ENCODE results near the gene HPCAL1. TPM values are rescaled to one million over a fixed set of nuclear protein-coding genes. Genes with fewer than 3 reads are reported as not detected.

The HPCAL1 gene
- total RNA-seq, 2 donors from 2014 or later, result 64.5 to 85.7 TPM

- H3K9me3 ChIP-seq, result no peaks in the 10 kb centered on the region
- no peaks in the 10 kb centered on the region for H3K4me1 ChIP-seq
- intact Hi-C loops (cut with DNase I), result no loop called here
- no peak for DNase-seq
- H3K27me3 ChIP-seq, result no peaks in the 10 kb centered on the region
- TF ChIP-seq, protein P1, sequence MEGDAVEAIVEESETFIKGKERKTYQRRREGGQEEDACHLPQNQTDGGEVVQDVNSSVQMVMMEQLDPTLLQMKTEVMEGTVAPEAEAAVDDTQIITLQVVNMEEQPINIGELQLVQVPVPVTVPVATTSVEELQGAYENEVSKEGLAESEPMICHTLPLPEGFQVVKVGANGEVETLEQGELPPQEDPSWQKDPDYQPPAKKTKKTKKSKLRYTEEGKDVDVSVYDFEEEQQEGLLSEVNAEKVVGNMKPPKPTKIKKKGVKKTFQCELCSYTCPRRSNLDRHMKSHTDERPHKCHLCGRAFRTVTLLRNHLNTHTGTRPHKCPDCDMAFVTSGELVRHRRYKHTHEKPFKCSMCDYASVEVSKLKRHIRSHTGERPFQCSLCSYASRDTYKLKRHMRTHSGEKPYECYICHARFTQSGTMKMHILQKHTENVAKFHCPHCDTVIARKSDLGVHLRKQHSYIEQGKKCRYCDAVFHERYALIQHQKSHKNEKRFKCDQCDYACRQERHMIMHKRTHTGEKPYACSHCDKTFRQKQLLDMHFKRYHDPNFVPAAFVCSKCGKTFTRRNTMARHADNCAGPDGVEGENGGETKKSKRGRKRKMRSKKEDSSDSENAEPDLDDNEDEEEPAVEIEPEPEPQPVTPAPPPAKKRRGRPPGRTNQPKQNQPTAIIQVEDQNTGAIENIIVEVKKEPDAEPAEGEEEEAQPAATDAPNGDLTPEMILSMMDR (IDR thresholded peaks at IDR 0.05), result no peak
- H3K36me3 ChIP-seq, result no peaks in the 10 kb centered on the region
- no peak overlapping the region for H3K9ac ChIP-seq (ENCODE audit: low read depth in 2 of 2, low read length in 2 of 2)
- H3K4me3 ChIP-seq, result no peak overlapping the region
- H3K27ac ChIP-seq, result no peak overlapping the region
These were observed 23.8 kb upstream of the HPCAL1 start for GRCh38 chr2:10278763-10279471.

DNA sequence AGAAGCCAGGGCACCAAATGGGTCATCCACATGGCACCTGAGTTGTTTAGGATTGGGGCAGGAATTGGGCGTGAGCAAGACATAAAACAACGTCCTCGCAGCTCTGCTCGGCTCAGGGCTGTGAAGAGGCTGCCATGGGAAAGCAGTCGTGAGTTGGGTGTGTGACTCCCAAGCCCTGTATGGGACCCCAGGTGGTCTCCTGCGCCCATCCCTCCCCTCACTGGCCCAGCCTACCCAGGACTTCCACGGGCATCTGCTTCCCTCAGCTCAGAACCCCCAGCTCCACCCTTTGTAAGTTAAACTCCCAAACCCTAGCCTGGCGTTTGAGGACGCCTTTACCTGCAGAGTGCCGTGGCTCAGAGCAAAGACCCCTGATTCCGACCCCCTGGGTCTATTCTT is 23.2 kb upstream of the HPCAL1 start:
- Histone ChIP-seq H3K9me3 (no peaks in the 10 kb centered on the region), H3K4me3 (no peak overlapping the region), H3K36me3 (no peaks in the 10 kb centered on the region), H3K4me1 (no peaks in the 10 kb centered on the region), H3K27ac (no peak overlapping the region), H3K9ac (ENCODE audit: low read depth in 2 of 2, low read length in 2 of 2) (no peak overlapping the region), H3K27me3 (no peaks in the 10 kb centered on the region)
- intact Hi-C loops (cut with DNase I), result no loop called here
- TF ChIP-seq, protein P1 (IDR thresholded peaks at IDR 0.05), result no peak
- DNase-seq, result no peak

DNA sequence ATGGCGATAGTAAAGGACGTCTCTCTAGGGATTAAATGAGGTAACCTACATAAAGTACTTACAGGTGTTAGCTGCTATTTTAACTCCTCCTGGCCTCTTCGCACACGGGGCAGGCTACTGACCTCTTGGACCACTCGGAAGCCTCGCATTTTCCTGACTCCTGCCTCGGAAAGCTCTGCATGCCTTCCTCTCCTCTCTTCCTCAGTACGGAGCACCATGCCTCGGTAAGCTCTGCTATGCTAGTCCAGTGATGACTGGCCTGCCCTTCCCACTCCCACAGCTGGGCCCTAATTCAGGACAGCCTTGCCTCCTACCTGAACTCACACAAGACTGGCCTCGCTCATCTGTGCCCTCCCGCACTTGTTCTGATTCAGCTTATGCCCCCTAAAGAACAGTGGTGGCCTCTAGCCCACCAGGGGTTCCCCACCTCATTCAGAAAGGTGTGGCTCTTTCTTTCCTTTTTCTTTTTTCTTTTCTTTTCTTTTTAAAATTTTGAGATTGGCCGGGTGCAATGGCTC is 22.7 kb upstream of the HPCAL1 start:
- no peak for DNase-seq
- intact Hi-C loops (cut with DNase I), result no loop called here

GRCh38 chr2:10281891-10282290 is 20.8 kb upstream of the HPCAL1 start:
- H3K9ac ChIP-seq (ENCODE audit: low read depth in 2 of 2, low read length in 2 of 2), result no peak overlapping the region
- H3K4me3 ChIP-seq, result no peak overlapping the region
- no peak for DNase-seq
- no peaks in the 10 kb centered on the region for H3K27me3 ChIP-seq
- H3K9me3 ChIP-seq, result no peaks in the 10 kb centered on the region
- no peaks in the 10 kb centered on the region for H3K36me3 ChIP-seq
- no peak overlapping the region for H3K27ac ChIP-seq
- H3K4me1 ChIP-seq, result no peaks in the 10 kb centered on the region
- intact Hi-C loops (cut with DNase I), result no loop called here
- TF ChIP-seq, protein P1 (IDR thresholded peaks at IDR 0.05), result no peak

More for the DNA sequence above, 22.7 kb upstream of the HPCAL1 start:
- Histone ChIP-seq H3K9me3 (no peaks in the 10 kb centered on the region), H3K36me3 (no peaks in the 10 kb centered on the region), H3K27ac (no peak overlapping the region), H3K4me3 (no peak overlapping the region), H3K9ac (ENCODE audit: low read depth in 2 of 2, low read length in 2 of 2) (no peak overlapping the region), H3K27me3 (no peaks in the 10 kb centered on the region), H3K4me1 (no peaks in the 10 kb centered on the region)
- TF ChIP-seq, protein P1 (IDR thresholded peaks at IDR 0.05), result no peak

DNA sequence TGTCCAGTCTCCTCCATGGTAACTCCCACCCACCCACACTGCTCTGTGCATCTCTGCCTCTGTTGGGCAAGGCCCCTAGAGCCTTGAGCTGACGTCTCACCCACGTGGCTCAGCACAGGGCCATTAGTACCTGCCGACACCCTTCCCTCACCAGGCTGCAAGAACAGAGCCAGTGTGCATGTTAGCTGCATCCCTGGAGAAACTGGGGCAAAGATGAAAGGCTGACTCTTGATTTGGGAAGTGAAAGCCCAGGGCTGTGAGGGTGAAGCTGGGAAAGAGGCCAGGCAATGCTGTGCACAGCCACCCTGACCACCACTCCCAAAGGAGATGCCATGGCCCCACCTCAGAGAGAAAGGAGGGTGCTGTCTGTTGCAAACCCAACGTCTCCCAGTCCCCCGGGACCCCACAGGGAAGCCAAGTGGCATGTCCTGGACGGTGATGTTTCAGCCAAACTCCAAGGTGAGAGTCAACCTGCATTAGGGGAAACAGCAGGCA is 20.0 kb upstream of the HPCAL1 start:
- Histone ChIP-seq H3K9me3 (no peaks in the 10 kb centered on the region), H3K4me3 (no peak overlapping the region), H3K27ac (no peak overlapping the region), H3K4me1 (no peaks in the 10 kb centered on the region), H3K36me3 (no peaks in the 10 kb centered on the region), H3K9ac (ENCODE audit: low read depth in 2 of 2, low read length in 2 of 2) (no peak overlapping the region), H3K27me3 (no peaks in the 10 kb centered on the region)
- TF ChIP-seq, protein P1 (IDR thresholded peaks at IDR 0.05), result no peak
- DNase-seq, result no peak
- intact Hi-C loops (cut with DNase I), result no loop called here
